Astrocyte (in vitro differentiated cells and primary cell): ENCODE results near the gene TOLLIP. TPM values are rescaled to one million over a fixed set of nuclear protein-coding genes. Genes with fewer than 3 reads are reported as not detected.
A peak's percentile ranks its signal among the peaks of the same experiment; 100 is the strongest.

ENCODE experiments used
- DNase-seq: peaks from one replicate; pipeline ENCODE4 v3.0.0-alpha.2; 2010; ENCODE audit warnings: low read depth
- FAIRE-seq: peaks from 2 replicates; lab custom pipeline; 2011; peaks lifted over from hg19 to GRCh38; lab: Jason Lieb, UNC
- H2AFZ ChIP-seq: 2 replicates; pipeline ENCODE4 v1.6.0; 2012; ENCODE audit warnings: low read depth, low read length, inconsistent platforms
- H3K27ac ChIP-seq: 2 replicates; pipeline ENCODE4 v1.5.1; 2011; ENCODE audit warnings: low read depth, low read length, inconsistent platforms
- H3K27me3 ChIP-seq: 2 replicates; pipeline ENCODE4 v1.6.0; 2011; ENCODE audit warnings: low read length, inconsistent platforms; ENCODE audit not compliant: insufficient read depth
- H3K36me3 ChIP-seq: 2 replicates; pipeline ENCODE4 v1.5.1; 2011; ENCODE audit warnings: low read length, inconsistent platforms; ENCODE audit not compliant: insufficient read depth
- H3K4me1 ChIP-seq: 2 replicates; pipeline ENCODE4 v1.5.1; 2011; ENCODE audit warnings: low read length, inconsistent platforms; ENCODE audit not compliant: insufficient read depth
- H3K4me2 ChIP-seq: 2 replicates; pipeline ENCODE4 v1.6.0; 2012; ENCODE audit warnings: low read length, inconsistent platforms
- H3K4me3 ChIP-seq: 2 replicates; pipeline ENCODE4 v1.5.1; 2011; ENCODE audit warnings: low read depth, mild to moderate bottlenecking, low read length, inconsistent platforms; ENCODE audit not compliant: insufficient read depth
- H3K79me2 ChIP-seq: 2 replicates; pipeline ENCODE4 v1.6.0; 2012; ENCODE audit warnings: mild to moderate bottlenecking, low read length, inconsistent platforms; ENCODE audit not compliant: insufficient read depth
- H3K9ac ChIP-seq: 2 replicates; pipeline ENCODE4 v1.6.0; 2012; ENCODE audit warnings: mild to moderate bottlenecking, low read length, inconsistent platforms
- H3K9me3 ChIP-seq: 2 replicates; pipeline ENCODE4 v1.5.1; 2012; ENCODE audit warnings: low read depth, mild to moderate bottlenecking, low read length, inconsistent platforms; ENCODE audit not compliant: insufficient read depth
- H4K20me1 ChIP-seq: 2 replicates; pipeline ENCODE4 v1.6.0; 2012; ENCODE audit warnings: low read length, inconsistent platforms; ENCODE audit not compliant: insufficient read depth
- H3K27ac Mint-ChIP-seq: one replicate; pipeline ENCODE4 v1.8.0; 2021; ENCODE audit warnings: mild to moderate bottlenecking, mixed read lengths; ENCODE audit not compliant: unreplicated experiment
- H3K27me3 Mint-ChIP-seq: one replicate; pipeline ENCODE4 v1.8.0; 2021; ENCODE audit warnings: low read depth, mixed read lengths; ENCODE audit not compliant: unreplicated experiment
- H3K36me3 Mint-ChIP-seq: one replicate; pipeline ENCODE4 v1.8.0; 2021; ENCODE audit warnings: low read depth, mixed read lengths; ENCODE audit not compliant: unreplicated experiment
- H3K4me1 Mint-ChIP-seq: one replicate; pipeline ENCODE4 v1.8.0; 2021; ENCODE audit warnings: low read depth, mixed read lengths; ENCODE audit not compliant: unreplicated experiment
- H3K4me3 Mint-ChIP-seq: one replicate; pipeline ENCODE4 v1.8.0; 2021; ENCODE audit warnings: mild to moderate bottlenecking, moderate library complexity, mixed read lengths; ENCODE audit not compliant: unreplicated experiment
- H3K9me3 Mint-ChIP-seq: one replicate; pipeline ENCODE4 v1.8.0; 2021; ENCODE audit warnings: mild to moderate bottlenecking, mixed read lengths; ENCODE audit not compliant: unreplicated experiment
- EZH2 ChIP-seq: IDR thresholded peaks from 2 replicates; pipeline ENCODE4 v1.6.1; 2012; ENCODE audit warnings: mild to moderate bottlenecking, low read length, inconsistent platforms; ENCODE audit not compliant: insufficient read depth
- total RNA-seq: library from RNA; stranded (reverse); gene quantifications from 2 replicates; pipeline ENCODE4 v1.2.1, GENCODE V29; 2021
- TF ChIP-seq, protein P1 (sequence below): IDR thresholded peaks from 2 replicates; pipeline ENCODE4 v1.5.1; 2011; ENCODE audit warnings: low read depth, mild to moderate bottlenecking, inconsistent platforms, low read length, moderate library complexity; ENCODE audit not compliant: insufficient read depth

The TOLLIP gene
- total RNA-seq, 1 donor from 2014 or later = 46.4 TPM

DNA sequence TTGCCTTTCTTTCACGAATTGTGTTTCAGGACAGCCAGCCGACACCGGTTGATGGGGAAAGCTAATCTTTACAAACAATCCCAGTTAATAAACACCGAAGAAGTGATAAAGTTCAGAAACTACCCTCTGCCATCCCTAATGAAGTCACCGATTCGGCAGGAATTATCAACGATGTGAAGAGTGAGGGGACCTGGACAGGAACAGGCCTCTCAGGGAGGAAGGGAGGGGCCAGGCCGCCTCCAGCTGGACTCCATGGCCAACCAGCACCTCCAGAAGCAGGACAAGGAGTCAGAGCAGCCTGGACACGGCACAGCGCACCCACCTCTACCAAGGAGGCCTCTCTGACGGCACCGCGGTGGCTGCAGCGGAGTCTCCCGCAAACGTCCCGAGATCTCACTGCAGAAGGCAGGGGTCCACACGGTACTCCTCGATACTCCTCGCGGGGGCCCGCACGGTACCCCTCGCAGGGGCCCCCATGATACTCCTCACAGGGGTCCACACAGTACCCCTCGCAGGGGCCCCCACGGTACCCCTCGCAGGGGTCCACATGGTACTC, 3.9 kb downstream of the TOLLIP start:
- peaks cover 19% of the 10 kb centered on the region for H3K4me1 ChIP-seq
- Mint-ChIP-seq H3K36me3 (no peaks in the 10 kb centered on the region), H3K4me3 (no peak overlapping the region), H3K4me1 (peaks cover 6% of the 10 kb centered on the region), H3K9me3 (peaks cover 2% of the 10 kb centered on the region), H3K27ac (no peak overlapping the region), H3K27me3 (no peaks in the 10 kb centered on the region)
- FAIRE-seq (no peak), DNase-seq (no peak)
- no peaks in the 10 kb centered on the region for H3K36me3 ChIP-seq
- no peak overlapping the region for H3K9ac ChIP-seq
- H3K79me2 ChIP-seq = peaks cover 86% of the 10 kb centered on the region
- TF ChIP-seq EZH2 = no peak
- TF ChIP-seq, protein P1, sequence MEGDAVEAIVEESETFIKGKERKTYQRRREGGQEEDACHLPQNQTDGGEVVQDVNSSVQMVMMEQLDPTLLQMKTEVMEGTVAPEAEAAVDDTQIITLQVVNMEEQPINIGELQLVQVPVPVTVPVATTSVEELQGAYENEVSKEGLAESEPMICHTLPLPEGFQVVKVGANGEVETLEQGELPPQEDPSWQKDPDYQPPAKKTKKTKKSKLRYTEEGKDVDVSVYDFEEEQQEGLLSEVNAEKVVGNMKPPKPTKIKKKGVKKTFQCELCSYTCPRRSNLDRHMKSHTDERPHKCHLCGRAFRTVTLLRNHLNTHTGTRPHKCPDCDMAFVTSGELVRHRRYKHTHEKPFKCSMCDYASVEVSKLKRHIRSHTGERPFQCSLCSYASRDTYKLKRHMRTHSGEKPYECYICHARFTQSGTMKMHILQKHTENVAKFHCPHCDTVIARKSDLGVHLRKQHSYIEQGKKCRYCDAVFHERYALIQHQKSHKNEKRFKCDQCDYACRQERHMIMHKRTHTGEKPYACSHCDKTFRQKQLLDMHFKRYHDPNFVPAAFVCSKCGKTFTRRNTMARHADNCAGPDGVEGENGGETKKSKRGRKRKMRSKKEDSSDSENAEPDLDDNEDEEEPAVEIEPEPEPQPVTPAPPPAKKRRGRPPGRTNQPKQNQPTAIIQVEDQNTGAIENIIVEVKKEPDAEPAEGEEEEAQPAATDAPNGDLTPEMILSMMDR = no peak
- H4K20me1 ChIP-seq = peaks cover 82% of the 10 kb centered on the region
- no peak overlapping the region for H2AFZ ChIP-seq
- H3K9me3 ChIP-seq = no peaks in the 10 kb centered on the region
- H3K4me3 ChIP-seq = no peak overlapping the region
- no peak overlapping the region for H3K4me2 ChIP-seq
- H3K27me3 ChIP-seq = no peaks in the 10 kb centered on the region
- no peak overlapping the region for H3K27ac ChIP-seq

DNA sequence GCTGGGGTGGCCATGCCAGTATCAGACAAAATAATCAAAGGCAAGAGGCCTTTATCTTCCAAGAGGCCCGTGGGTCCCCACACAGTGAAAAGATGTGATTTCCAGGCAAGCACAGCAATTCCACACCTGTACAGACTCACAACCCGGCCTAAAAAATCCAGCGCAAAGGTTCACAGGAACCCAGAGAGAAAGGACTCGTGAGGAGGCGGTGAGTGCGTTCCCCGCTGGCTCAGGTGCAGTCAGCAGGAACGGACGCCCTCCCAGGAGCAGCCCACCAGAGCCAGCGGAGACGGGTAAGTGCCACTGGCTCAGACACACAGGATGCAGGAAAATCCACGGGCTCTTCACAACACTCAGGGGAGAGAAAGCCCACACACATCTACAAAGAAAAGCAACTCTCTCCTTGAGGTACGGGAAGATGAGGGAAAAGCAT, 4.4 kb downstream of the TOLLIP start:
- Mint-ChIP-seq H3K27me3 (no peaks in the 10 kb centered on the region), H3K36me3 (no peaks in the 10 kb centered on the region), H3K9me3 (no peaks in the 10 kb centered on the region), H3K4me1 (peaks cover 6% of the 10 kb centered on the region), H3K4me3 (no peak overlapping the region), H3K27ac (no peak overlapping the region)
- peaks cover 87% of the 10 kb centered on the region for H4K20me1 ChIP-seq
- H3K9ac ChIP-seq = no peak overlapping the region
- peaks cover 16% of the 10 kb centered on the region for H3K4me1 ChIP-seq
- H3K36me3 ChIP-seq = no peaks in the 10 kb centered on the region
- peaks cover 92% of the 10 kb centered on the region for H3K79me2 ChIP-seq
- H2AFZ ChIP-seq = no peak overlapping the region
- H3K4me2 ChIP-seq = no peak overlapping the region
- H3K9me3 ChIP-seq = no peaks in the 10 kb centered on the region
- H3K27ac ChIP-seq = no peak overlapping the region
- DNase-seq (no peak), FAIRE-seq (no peak)
- no peak overlapping the region for H3K4me3 ChIP-seq
- H3K27me3 ChIP-seq = no peaks in the 10 kb centered on the region
- TF ChIP-seq, protein P1 = no peak
- no peak for TF ChIP-seq EZH2

DNA sequence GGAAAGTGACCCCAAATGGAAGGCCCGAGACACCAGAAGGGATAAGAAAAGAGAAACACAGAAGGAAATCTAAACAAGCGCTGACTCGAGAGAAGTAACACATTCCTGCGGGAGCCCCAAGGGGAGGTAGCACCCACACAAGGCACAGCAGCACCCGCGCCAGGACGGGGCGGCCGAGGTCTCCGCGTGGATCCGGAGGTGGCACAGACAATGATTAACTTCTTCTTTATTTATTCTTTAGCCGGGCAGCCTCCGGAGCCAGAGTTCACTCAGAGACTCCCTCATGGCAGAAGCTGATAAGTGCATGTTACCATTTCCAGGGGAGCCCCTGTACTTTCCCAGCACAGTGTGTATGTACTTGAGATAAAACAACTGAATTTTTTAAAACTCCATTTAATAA, 5.1 kb downstream of the TOLLIP start:
- Histone ChIP-seq H3K27ac (no peak overlapping the region), H2AFZ (no peak overlapping the region), H3K79me2 (peaks cover 97% of the 10 kb centered on the region), H4K20me1 (peaks cover 91% of the 10 kb centered on the region), H3K36me3 (no peaks in the 10 kb centered on the region), H3K9me3 (no peaks in the 10 kb centered on the region), H3K27me3 (no peaks in the 10 kb centered on the region), H3K4me2 (peak overlapping the region; percentile 11), H3K4me1 (peaks cover 11% of the 10 kb centered on the region), H3K9ac (no peak overlapping the region), H3K4me3 (no peak overlapping the region)
- no peaks in the 10 kb centered on the region for H3K27me3 Mint-ChIP-seq
- no peak for DNase-seq
- peaks cover 8% of the 10 kb centered on the region for H3K4me1 Mint-ChIP-seq
- FAIRE-seq = no peak
- no peaks in the 10 kb centered on the region for H3K9me3 Mint-ChIP-seq
- peak overlapping the region; percentile 6 for H3K4me3 Mint-ChIP-seq
- TF ChIP-seq EZH2 = no peak
- H3K36me3 Mint-ChIP-seq = no peaks in the 10 kb centered on the region
- H3K27ac Mint-ChIP-seq = peak overlapping the region; percentile 13
